SH-SY5Y (cell line): Measurements from ENCODE around the gene TSPEAR.

Experiments used
- GATA2 ChIP-seq: IDR thresholded peaks from 2 replicates; pipeline ENCODE4 v1.6.1; 2011; ENCODE audit warnings: mild to moderate bottlenecking, low read depth, low read length
- GATA3 ChIP-seq: IDR thresholded peaks from 2 replicates; pipeline ENCODE4 v1.6.1; 2011; ENCODE audit warnings: low read depth, mild to moderate bottlenecking, low read length, moderate library complexity

GRCh38 chr21:44495611-44496563, 215.5 kb downstream of the TSPEAR start:
- TF ChIP-seq GATA2, result no peak
- no peak for TF ChIP-seq GATA3
